Measurements from ENCODE around the gene GSPT1.

- no peak for TF ChIP-seq CTCF (IDR thresholded peaks at IDR 0.05)
- no peak for TF ChIP-seq POLR2A (IDR thresholded peaks at IDR 0.05; ENCODE audit: low read depth)
Measured at GRCh38 chr16:11903906-11904305, 11.8 kb downstream of the GSPT1 start.

All from esophagus muscularis mucosa (tissue), 3 donors.